Activated CD4-positive, CD25-positive, alpha-beta regulatory T cell (primary cell): ENCODE results near the gene PRIM2.
"Not testable (repeated sequence)": the region's sequence is repeated elsewhere in the genome, so short reads cannot be mapped to it uniquely, and the experiment has no call there.

Source experiments
- DNase-seq, 4 experiments: peaks; one replicate each; lab custom pipeline; 2025; lab: John Stamatoyannopoulos, UW

The PRIM2 gene

GRCh38 chr6:57368965-57369731, 51.7 kb downstream of the PRIM2 start:
- DNase-seq, result not testable (repeated sequence)

- not testable (repeated sequence) for DNase-seq
Observed at GRCh38 chr6:57371779-57372178, 54.3 kb downstream of the PRIM2 start.

- not testable (repeated sequence) for DNase-seq
Observed at GRCh38 chr6:57374764-57375163, 57.3 kb downstream of the PRIM2 start.

GRCh38 chr6:57376083-57376482, 58.7 kb downstream of the PRIM2 start:
- not testable (repeated sequence) for DNase-seq

- DNase-seq, result not testable (repeated sequence)
Observed at GRCh38 chr6:57389038-57389592, 71.7 kb downstream of the PRIM2 start.

GRCh38 chr6:57390818-57391217, 73.4 kb downstream of the PRIM2 start:
- DNase-seq, result not testable (repeated sequence)

- DNase-seq, result not testable (repeated sequence)
Observed at GRCh38 chr6:57392047-57392446, 74.6 kb downstream of the PRIM2 start.

- not testable (repeated sequence) for DNase-seq
Observed at GRCh38 chr6:57419341-57419740, 101.9 kb downstream of the PRIM2 start.

GRCh38 chr6:57421503-57421902, 104.1 kb downstream of the PRIM2 start:
- DNase-seq, result no peak

GRCh38 chr6:57423468-57423867, 106.0 kb downstream of the PRIM2 start:
- no peak for DNase-seq

- DNase-seq, result not testable (repeated sequence)
Observed at GRCh38 chr6:57431742-57432141, 114.3 kb downstream of the PRIM2 start.

GRCh38 chr6:57432157-57432556, 114.7 kb downstream of the PRIM2 start:
- no peak for DNase-seq

GRCh38 chr6:57432919-57433684, 115.7 kb downstream of the PRIM2 start:
- DNase-seq, result no peak

GRCh38 chr6:57433790-57434189, 116.4 kb downstream of the PRIM2 start:
- not testable (repeated sequence) for DNase-seq

- DNase-seq, result no peak
Observed at GRCh38 chr6:57434944-57435343, 117.5 kb downstream of the PRIM2 start.

GRCh38 chr6:57435475-57436160, 118.2 kb downstream of the PRIM2 start:
- no peak for DNase-seq

- not testable (repeated sequence) for DNase-seq
Observed at GRCh38 chr6:57440735-57441134, 123.3 kb downstream of the PRIM2 start.

- DNase-seq, result not testable (repeated sequence)
Observed at GRCh38 chr6:57442133-57442532, 124.7 kb downstream of the PRIM2 start.

GRCh38 chr6:57443181-57443580, 125.8 kb downstream of the PRIM2 start:
- DNase-seq, result not testable (repeated sequence)

GRCh38 chr6:57444787-57445186, 127.4 kb downstream of the PRIM2 start:
- not testable (repeated sequence) for DNase-seq

- not testable (repeated sequence) for DNase-seq
Observed at GRCh38 chr6:57445379-57445778, 127.9 kb downstream of the PRIM2 start.
